NCI-H2196 (cell line): ENCODE data around the gene DPYSL3.

ENCODE experiments used
- DNase-seq: peaks from one replicate; lab custom pipeline; 2025; ENCODE audit not compliant: unreplicated experiment; lab: John Stamatoyannopoulos, UW

DPYSL3 gene

GRCh38 chr5:147406636-147407035, 103.2 kb downstream of the DPYSL3 start:
- no peak for DNase-seq

GRCh38 chr5:147404706-147405105, 105.2 kb downstream of the DPYSL3 start:
- no peak for DNase-seq

- no peak for DNase-seq
Observed at GRCh38 chr5:147403651-147404640, 105.9 kb downstream of the DPYSL3 start.

- DNase-seq: no peak
Observed at GRCh38 chr5:147400881-147401280, 109.0 kb downstream of the DPYSL3 start.

- no peak for DNase-seq
Observed at GRCh38 chr5:147400126-147400809, 109.6 kb downstream of the DPYSL3 start.

- no peak for DNase-seq
Observed at GRCh38 chr5:147398860-147399259, 111.0 kb downstream of the DPYSL3 start.

GRCh38 chr5:147397616-147398015, 112.3 kb downstream of the DPYSL3 start:
- no peak for DNase-seq

GRCh38 chr5:147396070-147396823, 113.6 kb downstream of the DPYSL3 start:
- DNase-seq: no peak

- no peak for DNase-seq
Observed at GRCh38 chr5:147393874-147394672, 115.8 kb downstream of the DPYSL3 start.

- peak; percentile 16 for DNase-seq
Observed at GRCh38 chr5:147391781-147392180, 118.1 kb downstream of the DPYSL3 start.

- no peak for DNase-seq
Observed at GRCh38 chr5:147390654-147391225, 119.1 kb downstream of the DPYSL3 start.

GRCh38 chr5:147388184-147389108, 121.4 kb downstream of the DPYSL3 start:
- no peak for DNase-seq

GRCh38 chr5:147387109-147387508, 122.8 kb downstream of the DPYSL3 start:
- no peak for DNase-seq

GRCh38 chr5:147384346-147385193, 125.3 kb downstream of the DPYSL3 start:
- DNase-seq: no peak

- DNase-seq: no peak
Observed at GRCh38 chr5:147382776-147383175, 127.1 kb downstream of the DPYSL3 start.

- no peak for DNase-seq
Observed at GRCh38 chr5:147381555-147381954, 128.3 kb downstream of the DPYSL3 start.

- DNase-seq: no peak
Observed at GRCh38 chr5:147377682-147378081, 132.2 kb downstream of the DPYSL3 start.

- DNase-seq: no peak
Observed at GRCh38 chr5:147375151-147375550, 134.7 kb downstream of the DPYSL3 start.
